Measurements from ENCODE around the gene SLC35B1. TPM values are rescaled to one million over a fixed set of nuclear protein-coding genes. Genes with fewer than 3 reads are reported as not detected.

Gene SLC35B1
- total RNA-seq, 2 donors from 2014 or later, result 29.1 to 60.9 TPM

DNA sequence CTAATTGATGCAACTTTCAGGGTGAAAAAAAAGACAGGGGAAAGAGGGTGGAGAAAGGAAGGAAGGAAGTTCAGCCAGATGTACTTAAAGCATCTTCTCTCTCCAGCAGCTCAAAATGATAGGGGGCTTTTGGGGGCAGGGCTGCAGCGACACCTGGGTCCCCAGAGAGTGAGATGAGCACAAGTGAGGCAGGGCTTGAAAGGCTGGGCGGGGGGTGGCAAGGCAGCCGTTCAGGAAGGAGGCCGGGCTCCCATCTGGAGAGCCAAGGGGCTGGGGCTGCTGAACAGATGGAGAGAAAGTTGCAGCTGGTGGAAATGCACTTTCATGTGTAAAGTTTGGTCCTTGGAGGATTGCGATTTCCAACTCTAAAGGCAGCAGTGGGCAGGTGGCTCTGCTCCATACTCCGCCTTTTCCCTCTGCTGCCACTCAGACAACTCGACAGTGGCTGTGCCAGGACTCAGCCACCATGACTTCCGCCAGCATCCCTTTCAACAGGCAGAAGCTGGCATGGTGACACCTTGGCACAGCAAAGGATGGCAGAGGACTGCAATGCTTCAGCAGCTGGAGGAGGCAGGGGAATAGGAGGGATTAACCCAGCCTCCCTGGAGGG, 7.7 kb downstream of the SLC35B1 start:
- Mint-ChIP-seq H3K27me3 (no peaks in the 10 kb centered on the region), H3K27ac (peak overlapping the region; percentile 63), H3K4me1 (peaks cover 20% of the 10 kb centered on the region), H3K9me3 (no peaks in the 10 kb centered on the region), H3K4me3 (no peak overlapping the region), H3K36me3 (ENCODE audit: low read depth) (peaks cover 62% of the 10 kb centered on the region)
- ATAC-seq (replicated peaks), result no peak

DNA sequence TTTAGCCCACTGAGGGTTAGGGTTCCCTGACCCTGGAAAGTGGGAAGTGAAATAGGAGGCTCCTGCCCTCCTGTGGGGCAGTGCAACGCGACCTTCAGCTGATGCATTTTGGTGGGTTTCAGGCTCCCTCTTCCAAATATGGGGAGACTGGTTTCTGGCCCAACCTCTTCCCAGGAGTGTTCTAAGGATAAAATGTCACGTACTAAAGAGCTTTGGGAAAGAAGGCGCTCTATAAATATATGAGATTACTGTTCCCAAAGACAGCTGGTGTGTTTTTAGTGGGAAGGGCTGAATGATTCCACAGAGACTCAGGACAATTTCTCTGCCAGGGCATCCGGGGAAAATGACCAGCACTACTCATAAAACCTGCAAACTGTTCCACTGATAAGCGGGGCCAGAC, 9.8 kb downstream of the SLC35B1 start:
- peaks cover 41% of the 10 kb centered on the region for H3K36me3 Mint-ChIP-seq (ENCODE audit: low read depth)
- no peaks in the 10 kb centered on the region for H3K27me3 Mint-ChIP-seq
- no peak overlapping the region for H3K4me3 Mint-ChIP-seq
- no peaks in the 10 kb centered on the region for H3K9me3 Mint-ChIP-seq
- H3K27ac Mint-ChIP-seq, result no peak overlapping the region
- peaks cover 24% of the 10 kb centered on the region for H3K4me1 Mint-ChIP-seq
- ATAC-seq (replicated peaks), result no peak

DNA sequence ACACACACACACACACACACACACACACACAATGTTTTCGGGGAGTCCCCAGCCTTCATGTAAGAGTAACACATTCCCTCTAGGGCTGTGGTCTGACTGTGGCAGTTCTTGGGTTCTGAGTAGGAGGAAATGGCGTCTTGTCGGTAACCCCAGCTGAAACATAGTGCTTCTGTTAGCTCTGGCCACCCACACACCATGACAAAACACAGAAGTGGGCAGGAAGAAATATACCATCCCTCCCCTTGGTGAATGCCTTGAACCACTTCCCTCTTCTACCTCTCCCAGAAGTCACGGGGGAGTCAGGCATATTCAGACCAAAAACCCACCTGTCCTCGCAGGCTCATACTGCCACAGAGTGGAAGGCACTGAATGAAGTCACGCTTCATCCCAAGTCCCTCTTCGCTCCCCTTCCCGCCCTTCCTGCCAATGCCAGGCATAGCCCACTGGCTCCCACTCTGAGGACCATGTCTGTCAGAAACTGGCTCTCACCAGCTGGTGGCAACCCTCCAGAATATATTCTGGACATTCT, 11.5 kb downstream of the SLC35B1 start:
- no peaks in the 10 kb centered on the region for H3K9me3 Mint-ChIP-seq
- H3K4me3 Mint-ChIP-seq, result peak overlapping the region; percentile 76
- peak overlapping the region; percentile 95 for H3K27ac Mint-ChIP-seq
- peaks cover 24% of the 10 kb centered on the region for H3K36me3 Mint-ChIP-seq (ENCODE audit: low read depth)
- ATAC-seq (replicated peaks), result peak; percentile 99
- H3K4me1 Mint-ChIP-seq, result peaks cover 24% of the 10 kb centered on the region
- no peaks in the 10 kb centered on the region for H3K27me3 Mint-ChIP-seq

DNA sequence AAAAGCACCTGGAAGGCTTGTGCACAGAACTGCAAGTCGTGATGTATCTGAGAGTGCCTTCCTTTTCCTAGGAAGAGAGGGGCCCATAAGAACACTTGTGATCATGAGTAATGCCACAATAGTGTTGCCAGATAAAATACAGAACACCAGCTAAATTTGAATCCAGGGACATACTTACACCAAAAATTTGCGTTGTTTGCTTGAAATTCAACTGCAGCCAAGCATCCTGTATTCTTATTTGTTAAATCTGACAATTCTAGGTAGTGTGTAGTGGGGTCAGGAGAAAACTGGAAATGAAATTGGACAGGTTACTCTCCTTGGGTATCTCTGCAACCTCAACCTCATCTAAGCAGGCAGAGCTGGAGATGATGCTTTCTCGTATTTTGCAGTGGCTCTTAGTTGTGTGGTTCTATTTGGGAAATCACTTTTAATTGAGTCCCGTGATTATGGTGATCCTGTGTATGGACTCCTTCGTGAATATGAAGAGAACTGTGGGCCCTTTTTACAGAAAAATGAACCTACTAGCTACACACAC, 12.0 kb downstream of the SLC35B1 start:
- peak; percentile 54 for ATAC-seq (replicated peaks)
- peaks cover 24% of the 10 kb centered on the region for H3K4me1 Mint-ChIP-seq
- no peaks in the 10 kb centered on the region for H3K27me3 Mint-ChIP-seq
- H3K9me3 Mint-ChIP-seq, result no peaks in the 10 kb centered on the region
- peak overlapping the region; percentile 76 for H3K4me3 Mint-ChIP-seq
- H3K36me3 Mint-ChIP-seq (ENCODE audit: low read depth), result peaks cover 19% of the 10 kb centered on the region
- H3K27ac Mint-ChIP-seq, result peak overlapping the region; percentile 95

DNA sequence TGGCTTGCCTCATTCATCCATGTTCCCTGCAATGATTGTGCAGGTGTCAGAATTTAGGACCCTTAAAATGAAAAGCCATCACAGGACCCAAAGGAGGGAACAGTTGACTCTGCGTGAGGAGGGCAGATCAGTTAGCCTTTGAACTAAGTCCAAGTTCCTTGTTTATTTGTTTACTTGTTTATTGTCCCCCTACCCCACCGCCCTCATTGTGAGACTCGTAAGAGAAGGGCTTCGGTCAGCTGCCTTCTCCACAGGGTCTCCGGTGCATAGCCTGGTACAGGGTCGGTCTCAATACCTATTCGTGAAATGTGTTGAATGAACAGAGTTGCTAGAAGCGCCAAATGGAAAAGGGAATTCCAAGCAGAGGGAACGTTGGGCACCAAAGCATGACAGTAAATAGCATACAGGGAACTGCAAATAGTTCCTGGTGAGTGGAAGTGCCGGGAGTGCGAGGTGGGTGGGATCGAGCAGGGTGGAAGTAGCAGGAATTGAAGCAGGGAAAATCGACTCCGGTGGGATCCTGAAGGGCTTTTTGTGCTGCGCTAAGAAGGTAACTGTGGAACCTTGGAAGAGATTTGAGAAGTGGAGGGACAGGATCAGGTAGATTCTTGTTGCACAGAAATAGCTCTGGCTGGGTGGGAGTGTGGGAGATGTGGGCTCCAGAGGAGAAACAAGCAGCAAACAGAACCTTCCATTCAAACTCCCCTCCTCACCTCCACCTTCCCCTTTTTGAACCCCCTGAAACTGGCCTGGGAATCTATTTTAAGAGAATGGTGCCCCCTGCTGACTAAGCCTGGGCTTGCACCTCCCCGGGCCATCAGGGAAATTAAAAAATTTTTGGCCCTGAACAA, 12.7 kb downstream of the SLC35B1 start:
- peak overlapping the region; percentile 95 for H3K27ac Mint-ChIP-seq
- peak overlapping the region; percentile 76 for H3K4me3 Mint-ChIP-seq
- H3K36me3 Mint-ChIP-seq (ENCODE audit: low read depth), result peaks cover 12% of the 10 kb centered on the region
- peak; percentile 15 for ATAC-seq (replicated peaks)
- H3K9me3 Mint-ChIP-seq, result no peaks in the 10 kb centered on the region
- H3K4me1 Mint-ChIP-seq, result peaks cover 24% of the 10 kb centered on the region
- no peaks in the 10 kb centered on the region for H3K27me3 Mint-ChIP-seq

DNA sequence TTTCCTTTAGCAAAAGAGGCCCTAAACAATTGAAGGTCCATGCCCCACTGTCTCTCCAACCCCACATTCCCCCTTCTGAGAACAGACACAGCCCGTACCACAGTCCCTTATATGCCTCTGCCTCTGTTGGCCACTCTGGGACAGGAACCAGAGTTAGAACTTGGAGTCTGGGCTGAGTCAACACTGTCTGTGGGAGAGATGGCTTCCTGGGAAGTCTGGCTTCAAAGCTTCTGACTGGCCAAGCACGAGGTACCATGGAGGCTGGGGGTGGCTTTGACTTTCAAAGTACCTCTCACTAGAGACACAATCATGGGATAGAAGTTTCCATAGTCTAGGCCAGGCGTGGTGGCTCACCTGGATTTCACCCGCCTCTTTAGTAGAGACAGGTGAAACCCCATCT, 15.0 kb downstream of the SLC35B1 start:
- no peak for ATAC-seq (replicated peaks)
- H3K36me3 Mint-ChIP-seq (ENCODE audit: low read depth), result no peaks in the 10 kb centered on the region
- no peaks in the 10 kb centered on the region for H3K27me3 Mint-ChIP-seq
- peaks cover 33% of the 10 kb centered on the region for H3K4me1 Mint-ChIP-seq
- no peaks in the 10 kb centered on the region for H3K9me3 Mint-ChIP-seq
- no peak overlapping the region for H3K27ac Mint-ChIP-seq
- H3K4me3 Mint-ChIP-seq, result no peak overlapping the region

DNA sequence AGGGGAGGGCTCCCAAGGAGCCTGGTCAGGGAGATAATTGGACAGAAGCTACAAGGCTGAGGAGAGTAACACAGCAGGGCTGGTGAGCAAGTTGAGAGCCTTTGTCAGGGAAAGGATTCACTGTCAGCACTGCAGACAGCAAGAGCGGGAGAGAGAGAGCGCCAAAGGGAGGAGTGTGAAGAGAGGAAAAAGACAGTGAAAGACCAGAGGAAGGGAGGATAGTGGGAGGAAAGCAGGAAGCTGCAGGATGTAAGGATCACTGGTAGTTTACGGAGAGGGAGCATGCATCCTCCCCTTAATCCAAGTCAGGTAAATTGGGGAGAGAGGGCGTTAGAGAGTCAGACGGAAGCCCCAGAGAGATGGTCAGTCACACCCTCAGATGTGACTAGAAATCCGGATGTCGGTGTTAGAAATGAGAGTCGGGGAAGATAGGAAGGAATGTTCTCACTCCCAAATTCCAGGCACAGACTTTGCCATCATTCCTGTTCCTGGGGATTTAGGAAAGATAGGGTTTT, 16.0 kb downstream of the SLC35B1 start:
- no peaks in the 10 kb centered on the region for H3K36me3 Mint-ChIP-seq (ENCODE audit: low read depth)
- no peaks in the 10 kb centered on the region for H3K9me3 Mint-ChIP-seq
- peak overlapping the region; percentile 33 for H3K27ac Mint-ChIP-seq
- H3K4me3 Mint-ChIP-seq, result no peak overlapping the region
- no peaks in the 10 kb centered on the region for H3K27me3 Mint-ChIP-seq
- H3K4me1 Mint-ChIP-seq, result peaks cover 39% of the 10 kb centered on the region
- ATAC-seq (replicated peaks), result no peak

DNA sequence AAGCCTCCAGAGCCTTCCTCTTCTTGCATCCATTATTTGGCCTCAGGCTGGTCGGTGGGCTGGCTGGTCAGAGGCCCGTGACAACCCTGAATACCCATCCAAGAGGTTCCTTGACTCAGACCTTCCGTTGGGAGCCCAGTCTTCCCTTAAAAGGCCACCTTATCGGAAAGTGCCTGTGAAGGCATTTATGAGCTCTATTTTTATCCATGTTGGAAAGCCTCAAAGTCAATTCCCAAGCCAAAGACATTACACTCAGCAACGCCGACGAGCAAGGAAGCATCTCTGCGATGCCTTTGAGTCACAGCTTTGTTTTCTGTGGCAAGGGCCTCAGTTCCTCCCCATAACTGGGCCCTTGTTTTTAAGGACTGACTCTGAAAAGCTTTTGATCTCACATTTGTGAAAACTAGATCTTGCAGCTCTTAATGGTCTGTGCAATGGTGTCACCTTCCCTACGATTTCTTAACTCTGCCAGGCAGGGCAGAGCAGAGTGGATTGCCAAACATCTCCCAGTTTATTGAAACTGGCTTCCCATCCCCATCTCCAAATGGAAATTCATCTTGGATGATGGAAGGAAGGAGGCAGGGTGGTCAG, 16.6 kb downstream of the SLC35B1 start:
- H3K4me1 Mint-ChIP-seq, result peaks cover 36% of the 10 kb centered on the region
- H3K27ac Mint-ChIP-seq, result peak overlapping the region; percentile 33
- no peak for ATAC-seq (replicated peaks)
- no peak overlapping the region for H3K4me3 Mint-ChIP-seq
- H3K36me3 Mint-ChIP-seq (ENCODE audit: low read depth), result no peaks in the 10 kb centered on the region
- H3K27me3 Mint-ChIP-seq, result no peaks in the 10 kb centered on the region
- H3K9me3 Mint-ChIP-seq, result no peaks in the 10 kb centered on the region

DNA sequence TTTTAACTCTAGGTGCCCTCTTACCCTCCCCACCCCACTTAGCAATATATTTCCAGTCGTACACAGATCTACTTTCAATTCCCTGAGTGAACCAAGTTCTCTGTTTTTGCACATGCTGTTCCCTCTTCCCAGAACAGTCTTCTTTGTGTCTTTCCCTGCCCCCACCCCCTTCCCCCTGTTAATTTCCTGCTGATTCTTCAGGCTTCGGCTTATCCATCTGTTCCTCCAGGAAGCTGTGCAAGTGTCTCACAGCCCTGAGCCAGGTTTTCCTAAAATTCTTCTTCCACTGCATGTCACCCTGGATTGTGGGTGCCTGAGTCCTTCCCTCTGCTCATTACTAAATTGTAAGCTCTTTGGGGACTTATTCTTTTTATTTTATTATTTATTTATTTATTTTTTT, 17.5 kb downstream of the SLC35B1 start:
- ATAC-seq (replicated peaks), result no peak
- Mint-ChIP-seq H3K9me3 (no peaks in the 10 kb centered on the region), H3K27me3 (no peaks in the 10 kb centered on the region), H3K4me3 (no peak overlapping the region), H3K27ac (no peak overlapping the region), H3K4me1 (peaks cover 27% of the 10 kb centered on the region), H3K36me3 (ENCODE audit: low read depth) (no peaks in the 10 kb centered on the region)

DNA sequence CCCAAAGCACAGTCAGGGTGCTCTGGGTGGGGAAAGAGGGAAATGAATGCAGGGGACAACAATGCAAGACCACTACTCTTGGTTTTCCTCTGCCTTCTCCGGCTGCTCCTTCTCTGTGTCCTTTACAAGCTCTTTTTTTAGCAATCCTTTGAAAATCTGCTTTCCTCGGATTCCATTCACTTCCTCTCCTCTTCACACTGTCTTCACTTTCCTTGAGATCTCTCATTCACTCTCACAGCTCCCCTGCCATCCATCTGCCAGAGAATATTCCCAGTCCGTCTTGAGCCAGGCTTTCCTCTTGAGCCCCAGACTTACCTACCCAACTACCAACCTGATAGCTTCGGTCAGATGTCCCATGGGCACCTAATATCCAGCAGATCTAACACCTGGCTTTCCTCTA, 18.9 kb downstream of the SLC35B1 start:
- Mint-ChIP-seq H3K4me3 (peak overlapping the region; percentile 72), H3K36me3 (ENCODE audit: low read depth) (no peaks in the 10 kb centered on the region), H3K9me3 (no peaks in the 10 kb centered on the region), H3K4me1 (peaks cover 22% of the 10 kb centered on the region), H3K27ac (peak overlapping the region; percentile 76), H3K27me3 (no peaks in the 10 kb centered on the region)
- no peak for ATAC-seq (replicated peaks)

DNA sequence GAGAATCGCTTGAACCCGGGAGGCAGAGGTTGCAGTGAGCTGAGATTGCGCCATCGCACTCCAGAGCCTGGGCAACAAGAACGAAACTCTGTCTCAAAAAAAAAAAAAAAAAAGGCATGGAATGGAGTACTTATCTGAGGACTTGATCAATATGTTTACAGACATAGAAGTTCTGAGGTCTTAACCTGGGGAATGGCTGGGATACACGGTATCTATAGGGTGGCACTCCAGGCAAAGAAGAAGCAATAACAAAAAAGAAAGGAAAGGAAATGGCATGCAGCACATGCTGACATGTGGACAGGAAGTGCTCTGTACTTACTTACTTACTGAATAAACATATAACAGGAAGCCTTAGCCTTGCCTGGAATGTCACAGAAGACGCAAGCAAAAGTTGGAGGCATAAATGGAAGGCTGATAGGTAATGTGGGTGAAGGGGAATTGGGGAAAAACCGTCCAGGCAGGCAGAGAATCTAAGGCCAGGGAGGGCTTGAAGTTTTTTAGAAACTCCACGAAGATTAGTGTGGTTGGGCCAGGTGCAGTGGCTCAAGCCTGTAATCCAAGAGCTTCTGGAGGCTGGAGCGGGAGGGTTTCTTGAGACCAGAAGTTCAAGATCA, 19.8 kb downstream of the SLC35B1 start:
- Mint-ChIP-seq H3K36me3 (ENCODE audit: low read depth) (no peaks in the 10 kb centered on the region), H3K4me1 (peaks cover 22% of the 10 kb centered on the region), H3K9me3 (no peaks in the 10 kb centered on the region), H3K27me3 (no peaks in the 10 kb centered on the region), H3K27ac (peak overlapping the region; percentile 85), H3K4me3 (peak overlapping the region; percentile 72)
- peak; percentile 69 for ATAC-seq (replicated peaks)

DNA sequence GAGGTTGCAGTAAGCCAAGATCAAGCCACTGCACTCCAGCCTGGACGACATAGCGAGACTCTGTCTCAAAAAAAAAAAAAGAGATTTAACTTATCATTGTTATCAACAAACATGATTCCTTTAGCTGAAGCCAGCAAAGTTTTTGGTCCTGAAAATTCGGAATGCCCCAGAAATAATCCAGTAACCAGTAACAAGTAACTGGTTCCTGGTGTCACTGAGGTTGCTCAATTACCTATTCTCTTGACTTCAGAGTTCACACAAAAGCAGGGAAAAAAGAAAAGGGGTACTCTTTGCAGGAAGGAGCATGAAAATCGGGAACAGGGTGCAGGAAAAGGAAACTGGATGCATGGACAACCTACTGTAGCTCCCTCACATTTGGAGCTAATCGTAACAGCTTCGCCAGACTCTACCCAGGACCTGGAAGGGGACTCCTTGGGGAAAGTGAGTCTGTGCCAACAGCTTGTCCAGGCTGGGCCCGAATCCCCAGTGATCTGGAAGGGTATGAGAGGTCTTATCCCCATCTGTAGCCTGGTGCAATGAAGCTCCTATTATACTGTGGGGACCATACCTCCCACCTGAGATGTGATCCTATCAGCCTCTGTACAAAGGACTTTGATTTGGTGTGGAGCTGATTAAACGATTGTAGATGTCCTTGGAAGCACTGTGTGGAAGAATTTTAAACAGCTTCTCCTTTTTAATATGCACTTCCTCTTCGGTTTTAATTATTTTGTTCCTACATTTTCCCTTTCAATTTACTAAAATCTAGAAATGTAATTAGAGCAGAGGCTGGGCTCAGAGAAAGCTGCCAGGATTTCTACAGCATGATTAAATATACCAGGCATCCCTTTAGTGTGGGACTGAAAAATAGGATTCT, 26.4 kb downstream of the SLC35B1 start:
- ATAC-seq (replicated peaks), result no peak
- Mint-ChIP-seq H3K36me3 (ENCODE audit: low read depth) (peaks cover 21% of the 10 kb centered on the region), H3K27me3 (no peaks in the 10 kb centered on the region), H3K9me3 (peaks cover 4% of the 10 kb centered on the region), H3K27ac (no peak overlapping the region), H3K4me3 (no peak overlapping the region), H3K4me1 (peaks cover 19% of the 10 kb centered on the region)

DNA sequence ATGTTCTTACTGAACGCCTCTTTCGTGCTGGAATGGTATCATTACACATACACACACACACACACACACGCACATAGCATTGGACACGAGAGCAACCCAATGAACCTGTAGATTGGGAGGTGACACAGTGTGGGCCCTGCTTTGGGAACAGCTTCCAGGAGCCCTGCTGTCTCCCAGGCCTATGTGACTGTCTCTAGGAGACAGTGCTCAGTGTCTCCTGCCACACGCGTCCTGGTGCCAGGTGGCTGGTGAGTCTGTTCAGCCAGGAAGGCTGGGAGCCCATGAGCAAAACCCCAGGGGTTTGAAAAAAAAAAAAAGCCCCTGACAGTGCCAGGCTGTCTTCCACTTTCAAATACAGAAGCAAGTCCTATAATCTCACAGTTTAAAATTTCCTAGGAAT, 27.4 kb downstream of the SLC35B1 start:
- Mint-ChIP-seq H3K9me3 (peaks cover 4% of the 10 kb centered on the region), H3K4me3 (no peak overlapping the region), H3K4me1 (peaks cover 26% of the 10 kb centered on the region), H3K36me3 (ENCODE audit: low read depth) (peaks cover 31% of the 10 kb centered on the region), H3K27ac (no peak overlapping the region), H3K27me3 (no peaks in the 10 kb centered on the region)
- no peak for ATAC-seq (replicated peaks)

All from activated T-helper 17 cell treated with anti-CD3 and anti-CD28 coated beads, Interleukin-2, amount 50 U/mL, for 72 hours (primary cell).